ENCODE results near the gene WDR37.

The WDR37 gene

GRCh38 chr10:1153251-1153763, 97.1 kb downstream of the WDR37 start:
- TF ChIP-seq CTCF (conservative IDR thresholded peaks at IDR 0.05; ENCODE audit: low read depth) = no peak
- POLR2A ChIA-PET (ENCODE audit: low non-redundant PET) = no interaction called here
- CTCF ChIA-PET = no interaction called here
- H3K27ac ChIP-seq = no peak overlapping the region
- no peak for DNase-seq (ENCODE audit: low spot score)

- ChIA-PET POLR2A (ENCODE audit: low non-redundant PET) (no interaction called here), CTCF (interaction anchor here (0.7 kb wide), 1 partner anchor 34 kb away, joined by 3 read pairs; no protein-coding TSS in a partner anchor)
- DNase-seq (ENCODE audit: low spot score) = no peak
- no peak for TF ChIP-seq CTCF (conservative IDR thresholded peaks at IDR 0.05; ENCODE audit: low read depth)
- H3K27ac ChIP-seq = no peak overlapping the region
Measured at GRCh38 chr10:1153805-1154351, 97.7 kb downstream of the WDR37 start.

GRCh38 chr10:1154531-1155295, 98.5 kb downstream of the WDR37 start:
- DNase-seq (ENCODE audit: low spot score) = no peak
- no peak overlapping the region for H3K27ac ChIP-seq
- TF ChIP-seq CTCF (conservative IDR thresholded peaks at IDR 0.05; ENCODE audit: low read depth) = no peak
- POLR2A ChIA-PET (ENCODE audit: low non-redundant PET) = no interaction called here
- CTCF ChIA-PET = interaction anchor here (0.7 kb wide), 1 partner anchor 34 kb away, joined by 3 read pairs; no protein-coding TSS in a partner anchor

GRCh38 chr10:1155791-1156615, 99.8 kb downstream of the WDR37 start:
- no peak overlapping the region for H3K27ac ChIP-seq
- ChIA-PET CTCF (interaction anchor here (0.6 kb wide), 1 partner anchor 1057 kb away, joined by 8 read pairs; no protein-coding TSS in a partner anchor), POLR2A (ENCODE audit: low non-redundant PET) (no interaction called here)
- no peak for DNase-seq (ENCODE audit: low spot score)
- no peak for TF ChIP-seq CTCF (conservative IDR thresholded peaks at IDR 0.05; ENCODE audit: low read depth)

DNA sequence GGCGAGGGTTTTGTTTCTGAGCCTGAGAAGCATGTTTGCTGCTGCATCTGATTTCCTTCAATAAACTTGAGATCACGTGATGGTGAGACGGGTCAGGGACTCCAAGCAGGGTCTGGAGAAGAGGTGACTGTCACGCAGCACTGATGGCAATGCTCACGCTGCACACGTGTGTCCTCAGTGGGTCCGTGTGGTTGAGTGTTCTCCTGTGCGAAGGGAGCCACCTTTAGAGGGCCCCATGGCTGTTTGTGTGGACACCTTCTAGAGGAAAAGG, 100.4 kb downstream of the WDR37 start:
- no peak overlapping the region for H3K27ac ChIP-seq
- DNase-seq (ENCODE audit: low spot score) = no peak
- TF ChIP-seq CTCF (conservative IDR thresholded peaks at IDR 0.05; ENCODE audit: low read depth) = no peak
- ChIA-PET POLR2A (ENCODE audit: low non-redundant PET) (no interaction called here), CTCF (no interaction called here)

GRCh38 chr10:1156921-1157614, 100.9 kb downstream of the WDR37 start:
- CTCF ChIA-PET = no interaction called here
- TF ChIP-seq CTCF (conservative IDR thresholded peaks at IDR 0.05; ENCODE audit: low read depth) = no peak
- no peak for DNase-seq (ENCODE audit: low spot score)
- POLR2A ChIA-PET (ENCODE audit: low non-redundant PET) = no interaction called here
- H3K27ac ChIP-seq = no peak overlapping the region

All from RWPE1 (cell line).